ENCODE measurements around the gene PPIC. TPM values are rescaled to one million over a fixed set of nuclear protein-coding genes. Genes with fewer than 3 reads are reported as not detected.

The PPIC gene
- total RNA-seq, 2 donors from 2014 or later, result 37.6 to 78.0 TPM

GRCh38 chr5:122984425-122984824, 52.1 kb downstream of the PPIC start:
- Histone ChIP-seq H3K36me3 (no peaks in the 10 kb centered on the region), H3K4me1 (ENCODE audit: control insufficient read depth in 1 of 2, low read depth in 2 of 2) (peaks cover 0 to 10% of the 10 kb centered on the region in 2 donors), H3K27ac (no peak overlapping the region), H3K4me3 (no peak overlapping the region), H3K27me3 (replicated peaks; ENCODE audit: insufficient read depth) (no peaks in the 10 kb centered on the region), H3K9me3 (no peaks in the 10 kb centered on the region)
- ATAC-seq (ENCODE audit: insufficient number of reproducible peaks, low FRiP score, low read depth) (no peak), DNase-seq (ENCODE audit: low spot score) (no peak)
- no peak for TF ChIP-seq CTCF (IDR thresholded peaks at IDR 0.05)

GRCh38 chr5:122982376-122982775, 54.1 kb downstream of the PPIC start:
- no peak for TF ChIP-seq CTCF (IDR thresholded peaks at IDR 0.05)
- no peaks in the 10 kb centered on the region for H3K27me3 ChIP-seq (replicated peaks; ENCODE audit: insufficient read depth)
- no peak for ATAC-seq (ENCODE audit: insufficient number of reproducible peaks, low FRiP score, low read depth)

GRCh38 chr5:122981846-122982245, 54.7 kb downstream of the PPIC start:
- Histone ChIP-seq H3K9me3 (no peaks in the 10 kb centered on the region), H3K4me3 (no peak overlapping the region), H3K36me3 (no peaks in the 10 kb centered on the region), H3K4me1 (ENCODE audit: control insufficient read depth in 1 of 2, low read depth in 2 of 2) (no peaks in the 10 kb centered on the region), H3K27ac (no peak overlapping the region), H3K27me3 (replicated peaks; ENCODE audit: insufficient read depth) (no peaks in the 10 kb centered on the region)
- ATAC-seq (ENCODE audit: insufficient number of reproducible peaks, low FRiP score, low read depth) (no peak), DNase-seq (ENCODE audit: low spot score) (no peak)
- no peak for TF ChIP-seq CTCF (IDR thresholded peaks at IDR 0.05)

More at GRCh38 chr5:122982376-122982775, 54.1 kb downstream of the PPIC start:
- Histone ChIP-seq H3K4me3 (no peak overlapping the region), H3K9me3 (no peaks in the 10 kb centered on the region), H3K27ac (no peak overlapping the region), H3K36me3 (no peaks in the 10 kb centered on the region), H3K4me1 (ENCODE audit: control insufficient read depth in 1 of 2, low read depth in 2 of 2) (no peaks in the 10 kb centered on the region)
- DNase-seq (ENCODE audit: low spot score), result no peak

- Histone ChIP-seq H3K4me1 (ENCODE audit: control insufficient read depth in 1 of 2, low read depth in 2 of 2) (no peaks in the 10 kb centered on the region), H3K27ac (no peak overlapping the region), H3K36me3 (no peaks in the 10 kb centered on the region), H3K9me3 (no peaks in the 10 kb centered on the region), H3K27me3 (replicated peaks; ENCODE audit: insufficient read depth) (no peaks in the 10 kb centered on the region), H3K4me3 (no peak overlapping the region)
- DNase-seq (ENCODE audit: low spot score) (no peak), ATAC-seq (ENCODE audit: insufficient number of reproducible peaks, low FRiP score, low read depth) (no peak)
- TF ChIP-seq CTCF (IDR thresholded peaks at IDR 0.05), result no peak
Measured at GRCh38 chr5:122978644-122979297, 57.8 kb downstream of the PPIC start.

GRCh38 chr5:122978068-122978467, 58.5 kb downstream of the PPIC start:
- DNase-seq (ENCODE audit: low spot score), result no peak
- no peak for ATAC-seq (ENCODE audit: insufficient number of reproducible peaks, low FRiP score, low read depth)

More at GRCh38 chr5:122978068-122978467, 58.5 kb downstream of the PPIC start:
- Histone ChIP-seq H3K4me1 (ENCODE audit: control insufficient read depth in 1 of 2, low read depth in 2 of 2) (no peaks in the 10 kb centered on the region), H3K27ac (no peak overlapping the region), H3K36me3 (no peaks in the 10 kb centered on the region), H3K4me3 (no peak overlapping the region), H3K27me3 (replicated peaks; ENCODE audit: insufficient read depth) (no peaks in the 10 kb centered on the region), H3K9me3 (no peaks in the 10 kb centered on the region)
- TF ChIP-seq CTCF (IDR thresholded peaks at IDR 0.05), result no peak
